GM18505 (cell line): Measurements from ENCODE around the gene GNAQ.

Experiments used
- ATAC-seq: cut with Tn5 transposase; IDR thresholded peaks from one replicate; pipeline ENCODE4 v1.9.1; 2021; ENCODE audit not compliant: unreplicated experiment
- POLR2A ChIP-seq: IDR thresholded peaks from 4 replicates; pipeline ENCODE4 v1.6.1; 2011; ENCODE audit warnings: borderline replicate concordance; ENCODE audit not compliant: insufficient read depth, insufficient read length; ENCODE audit errors: extremely low read depth

Gene GNAQ

DNA sequence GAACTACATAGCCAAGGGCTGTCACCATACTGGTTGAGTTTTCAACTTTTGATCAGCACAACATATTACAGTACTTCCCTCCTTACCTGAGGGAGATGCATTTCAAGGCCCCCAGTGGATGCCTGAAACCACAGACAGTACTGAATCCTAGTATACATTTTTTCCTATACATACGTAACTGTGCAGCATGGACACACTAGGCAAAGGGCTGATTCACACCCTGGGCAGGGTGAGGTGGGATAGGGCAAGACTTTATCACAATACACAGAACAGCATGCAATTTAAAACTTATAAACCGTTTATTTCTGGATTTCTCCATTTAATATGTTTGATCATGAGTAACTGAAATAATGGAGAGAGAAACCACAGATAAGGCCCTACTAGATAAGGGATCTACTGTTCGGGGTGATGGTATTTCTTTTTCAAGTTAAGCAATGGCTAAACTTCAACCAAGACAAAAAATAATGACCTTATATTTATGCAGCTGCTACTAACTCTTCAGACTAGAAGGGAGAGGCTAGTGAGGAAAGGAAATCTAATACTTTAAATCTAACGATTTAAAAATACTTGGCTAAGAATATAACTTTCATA, 196.6 kb downstream of the GNAQ start:
- no peak for ATAC-seq
- no peak for TF ChIP-seq POLR2A

DNA sequence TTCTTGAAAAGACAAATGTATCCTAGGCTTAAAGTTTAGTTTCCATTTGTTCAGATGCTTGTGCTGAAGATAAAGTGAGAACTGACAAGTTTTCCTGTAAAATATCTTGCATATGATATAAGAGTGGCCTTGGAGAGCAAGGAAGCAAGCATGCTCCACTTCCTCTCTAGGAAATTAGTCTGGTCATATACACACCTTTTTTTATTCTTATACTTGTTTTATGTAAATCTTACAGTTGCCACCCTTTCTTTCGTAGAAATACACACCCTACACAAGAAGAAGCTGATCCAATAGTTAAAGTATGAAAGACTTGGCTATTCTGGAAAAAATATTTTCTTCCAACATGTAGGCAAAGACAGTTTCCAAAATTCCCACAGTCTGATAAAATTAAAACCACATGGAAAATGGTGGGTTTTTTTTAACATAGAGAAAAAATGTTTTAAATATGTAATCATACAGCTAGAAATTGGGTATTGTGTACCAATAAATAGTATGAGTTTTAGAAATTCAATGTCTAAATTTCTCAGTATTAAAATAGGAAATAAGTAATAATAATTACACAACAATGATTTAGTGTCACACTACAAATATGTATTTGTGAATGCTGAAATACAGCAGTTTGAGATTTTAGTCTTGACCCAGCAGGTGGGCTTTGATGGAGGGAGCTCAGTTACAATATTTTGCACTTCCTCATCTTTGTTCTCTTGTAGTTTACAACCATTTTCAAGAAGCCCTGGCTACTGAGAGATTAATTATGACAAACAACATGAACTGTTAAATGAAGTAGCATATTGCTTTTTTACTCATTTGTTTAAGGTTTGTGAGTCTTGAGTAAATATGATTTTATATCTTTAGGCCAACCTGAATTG, 197.8 kb downstream of the GNAQ start:
- no peak for ATAC-seq
- no peak for TF ChIP-seq POLR2A

DNA sequence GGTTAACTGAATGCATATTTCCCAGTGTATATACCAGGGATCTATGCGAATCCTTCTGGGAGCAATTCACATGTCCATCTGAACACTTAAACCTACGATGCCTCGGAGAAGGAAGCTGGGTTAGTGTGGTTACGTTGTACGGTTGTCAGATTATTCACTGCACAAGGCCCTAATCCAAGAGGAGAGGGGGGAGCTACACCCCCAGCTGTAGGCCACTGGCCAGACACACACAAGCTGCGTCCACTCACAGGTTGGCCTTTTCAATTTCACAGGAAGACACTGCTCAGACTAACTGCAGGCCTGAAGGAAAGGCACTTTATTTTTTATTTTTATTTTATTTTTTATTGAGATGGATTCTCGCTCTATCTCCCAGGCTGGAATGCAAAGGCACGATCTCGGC, 199.0 kb downstream of the GNAQ start:
- ATAC-seq, result no peak

DNA sequence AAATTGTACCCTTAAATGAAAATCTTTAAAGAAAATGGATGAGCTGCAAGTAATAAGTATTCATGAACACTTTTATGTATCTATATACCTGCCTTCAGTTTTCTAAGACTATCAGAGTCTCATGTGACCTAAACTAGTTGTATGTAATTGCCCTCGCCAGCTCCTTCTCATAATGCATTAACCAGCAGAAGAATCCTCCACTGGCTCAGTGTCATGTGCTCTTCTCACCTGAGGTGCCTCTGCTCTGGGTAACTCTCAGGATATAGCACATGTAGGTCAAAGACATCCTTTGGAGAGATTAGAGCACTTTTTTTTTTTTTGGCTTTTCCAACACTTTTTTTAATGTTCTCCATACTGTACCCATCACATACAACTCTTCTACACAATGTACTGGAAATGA, 199.8 kb downstream of the GNAQ start:
- ATAC-seq, result no peak
- TF ChIP-seq POLR2A, result no peak

More for the DNA sequence above, 199.0 kb downstream of the GNAQ start:
- TF ChIP-seq POLR2A, result no peak

DNA sequence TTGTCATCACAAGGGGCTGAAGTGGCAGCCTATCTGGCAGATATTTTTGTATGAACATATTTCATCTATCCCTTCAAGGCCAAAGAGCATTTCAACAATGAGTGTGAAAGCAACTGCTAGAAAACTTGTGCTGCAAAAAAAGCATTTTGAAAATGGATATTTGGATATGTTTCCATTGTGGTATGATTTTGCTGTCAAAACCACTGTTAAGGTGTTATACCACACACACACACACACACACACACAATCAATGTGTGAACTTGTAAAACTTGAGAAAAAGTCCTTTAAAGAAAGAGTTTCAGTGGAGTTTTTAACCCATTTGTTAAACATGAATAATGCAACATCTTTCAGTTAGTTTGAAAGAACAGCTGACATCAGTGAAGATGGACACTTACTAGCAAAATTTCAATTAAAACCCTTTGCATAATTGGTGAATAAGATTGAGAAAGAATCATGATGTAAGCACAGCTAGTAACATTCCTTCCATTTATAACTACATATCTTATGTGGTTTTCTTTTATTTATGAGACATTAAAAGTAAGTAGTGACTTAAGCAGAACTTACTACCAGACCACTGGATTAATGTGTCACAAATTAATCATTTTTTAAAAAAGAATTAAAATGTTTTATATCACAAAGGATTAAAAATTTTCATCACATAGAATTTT, 200.9 kb downstream of the GNAQ start:
- TF ChIP-seq POLR2A, result no peak
- no peak for ATAC-seq

DNA sequence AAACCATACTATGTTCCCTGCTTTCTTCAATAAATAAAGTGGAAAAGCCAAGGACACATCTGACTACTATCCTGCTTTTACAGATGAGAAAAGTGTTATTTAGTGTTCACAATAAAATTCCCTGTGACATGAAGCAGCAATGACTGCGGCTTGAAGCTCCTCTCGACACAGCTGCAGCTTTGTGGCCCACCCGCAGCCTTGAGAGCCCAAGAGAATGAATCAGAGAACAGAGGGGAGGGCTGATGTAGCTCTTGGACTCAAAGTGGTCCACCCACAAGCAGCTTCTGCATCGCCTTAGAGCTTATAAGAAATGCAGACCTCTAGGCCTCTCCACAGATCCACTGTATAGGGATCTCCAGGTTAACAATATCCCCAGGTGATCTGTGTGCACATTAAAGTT, 202.2 kb downstream of the GNAQ start:
- no peak for ATAC-seq
- TF ChIP-seq POLR2A, result no peak

DNA sequence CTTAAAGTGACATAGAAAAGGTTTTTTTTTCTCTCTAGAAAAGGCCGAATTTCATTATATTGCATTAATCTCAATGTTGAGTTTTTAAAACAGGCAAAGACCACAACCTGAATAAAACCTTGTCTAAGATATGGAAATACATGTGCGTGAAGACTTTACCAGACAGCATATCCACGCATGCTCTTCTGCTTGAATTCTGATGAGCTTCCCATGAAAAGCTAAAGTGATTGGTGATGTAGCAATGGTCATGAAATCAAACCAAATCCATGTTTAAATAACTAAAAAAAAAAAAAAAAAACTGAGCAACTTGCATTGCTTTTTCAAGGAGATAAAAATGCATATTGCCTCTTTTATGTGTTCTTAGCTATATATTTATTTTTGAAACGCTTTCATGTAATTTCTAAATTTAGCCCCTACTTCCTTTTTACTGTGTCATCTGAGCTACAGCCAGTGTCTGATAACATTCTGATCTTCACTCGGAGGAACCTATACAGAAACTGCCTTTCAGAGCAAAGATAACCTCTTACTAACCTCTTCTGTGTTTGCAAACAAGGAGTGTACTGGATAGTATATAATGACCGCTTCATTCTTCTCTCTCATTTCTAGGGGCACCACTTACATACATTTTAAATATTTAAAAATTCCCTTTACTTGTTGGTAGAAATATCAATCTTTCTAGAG, 204.4 kb downstream of the GNAQ start:
- ATAC-seq, result peak; percentile 83
- TF ChIP-seq POLR2A, result no peak

DNA sequence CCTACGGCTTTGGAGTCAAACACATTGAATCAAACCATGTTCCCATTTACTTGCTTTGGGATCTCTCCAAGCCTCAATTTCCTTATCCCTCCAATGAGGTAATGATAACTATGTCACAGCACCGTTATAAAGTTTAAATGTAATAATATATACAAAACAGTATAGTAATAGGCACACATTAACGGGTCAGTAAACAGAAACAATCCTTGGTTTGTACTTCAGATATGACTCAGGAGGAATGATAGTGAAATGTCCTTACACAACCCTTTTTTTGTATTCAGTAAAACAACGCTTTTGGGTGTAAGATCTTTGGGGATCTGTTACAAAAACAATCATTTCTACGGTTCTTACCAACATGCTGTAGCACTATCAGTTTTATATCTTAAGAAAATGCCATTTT, 205.0 kb downstream of the GNAQ start:
- no peak for TF ChIP-seq POLR2A
- ATAC-seq, result no peak

DNA sequence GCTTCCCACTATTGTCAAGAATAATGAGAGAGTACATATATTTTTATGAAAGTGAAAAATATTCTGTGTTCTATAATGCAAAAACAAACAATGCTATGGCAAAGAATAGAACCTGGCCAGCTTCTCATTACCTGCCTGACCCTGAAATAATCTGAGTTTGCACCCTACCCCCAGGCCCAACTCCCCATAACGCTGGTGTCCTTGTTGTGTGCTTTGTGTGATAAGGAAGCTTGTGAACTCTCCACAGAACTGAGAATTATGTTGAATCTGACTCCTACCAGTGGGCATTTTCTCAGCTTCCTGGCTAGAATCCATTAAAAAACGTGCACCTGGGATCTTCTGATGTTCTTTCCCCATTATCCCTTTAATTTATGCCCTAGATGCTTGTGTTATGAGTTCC, 205.5 kb downstream of the GNAQ start:
- no peak for TF ChIP-seq POLR2A

DNA sequence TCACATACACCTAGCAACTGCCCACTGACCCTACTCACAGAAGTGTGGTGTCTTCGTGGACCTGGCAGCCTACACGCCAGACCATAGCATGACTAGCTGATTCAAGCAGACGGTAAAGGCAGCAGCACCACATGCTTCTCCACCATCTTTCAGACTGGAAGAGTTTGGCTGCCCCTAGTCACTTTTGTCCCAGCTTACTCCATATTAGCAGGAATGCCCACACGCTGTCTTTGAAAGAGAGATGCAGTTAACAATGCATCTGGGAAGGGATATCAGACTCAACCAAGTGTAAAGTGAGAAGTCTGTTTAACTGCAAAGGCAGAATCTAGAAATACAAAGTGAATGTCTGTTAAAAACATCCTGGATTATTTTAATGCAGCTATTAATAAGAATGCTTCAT, 206.2 kb downstream of the GNAQ start:
- ATAC-seq, result no peak
- TF ChIP-seq POLR2A, result no peak

More for the DNA sequence above, 205.5 kb downstream of the GNAQ start:
- ATAC-seq, result no peak

DNA sequence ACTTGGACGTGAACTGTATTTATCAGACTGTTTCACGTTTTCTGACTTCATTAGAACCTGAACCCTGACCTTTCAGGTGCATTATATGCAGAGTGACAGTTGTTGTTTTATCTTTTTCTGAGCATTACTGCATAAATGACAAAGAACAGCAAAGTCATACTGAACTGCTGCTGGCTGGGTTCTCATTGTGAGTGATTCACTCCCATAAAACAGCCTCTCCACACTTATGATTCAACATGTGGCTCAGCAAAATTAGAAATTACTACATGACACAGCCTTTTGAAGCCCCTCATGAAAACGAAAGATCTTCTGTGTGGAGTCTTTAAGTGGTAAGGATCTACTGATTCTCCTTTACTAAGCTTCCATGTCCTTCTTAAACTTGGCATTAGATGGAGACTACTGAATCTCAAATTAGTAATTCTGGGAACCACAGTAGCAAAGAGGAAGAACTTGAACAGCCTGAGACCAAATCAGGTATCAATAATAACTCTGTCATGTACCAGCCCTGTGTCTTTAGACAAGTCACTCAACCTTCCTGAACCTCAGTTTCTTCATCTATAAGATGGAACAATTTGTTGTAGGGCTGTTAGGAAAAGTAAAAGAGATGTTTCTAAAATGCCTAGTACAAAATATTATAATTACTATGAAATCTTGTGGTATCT, 211.2 kb downstream of the GNAQ start:
- no peak for TF ChIP-seq POLR2A
- ATAC-seq, result no peak

DNA sequence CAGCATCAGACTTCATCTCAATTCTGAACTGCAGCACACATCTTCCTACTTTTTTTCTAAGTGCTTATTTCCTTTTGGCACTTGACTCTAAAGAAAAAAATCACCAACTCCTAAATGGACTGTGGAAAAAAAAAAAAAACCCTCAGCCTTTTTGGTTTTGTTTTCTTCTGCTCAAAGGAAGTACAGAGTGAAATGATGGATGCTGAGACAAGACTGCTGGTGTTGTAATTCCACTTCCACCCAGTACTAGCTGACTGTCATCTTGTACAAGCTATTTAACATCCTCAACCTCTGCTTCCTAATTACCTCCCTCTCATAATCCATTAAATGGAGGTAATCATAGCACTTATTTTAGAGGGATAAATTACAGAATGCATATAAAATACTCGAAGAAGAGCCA, 212.0 kb downstream of the GNAQ start:
- TF ChIP-seq POLR2A, result no peak
- ATAC-seq, result no peak
